ENCODE results near the gene R3HDM4.
"Not testable (repeated sequence)": the region's sequence is repeated elsewhere in the genome, so short reads cannot be mapped to it uniquely, and the experiment has no call there.

The R3HDM4 gene

DNA sequence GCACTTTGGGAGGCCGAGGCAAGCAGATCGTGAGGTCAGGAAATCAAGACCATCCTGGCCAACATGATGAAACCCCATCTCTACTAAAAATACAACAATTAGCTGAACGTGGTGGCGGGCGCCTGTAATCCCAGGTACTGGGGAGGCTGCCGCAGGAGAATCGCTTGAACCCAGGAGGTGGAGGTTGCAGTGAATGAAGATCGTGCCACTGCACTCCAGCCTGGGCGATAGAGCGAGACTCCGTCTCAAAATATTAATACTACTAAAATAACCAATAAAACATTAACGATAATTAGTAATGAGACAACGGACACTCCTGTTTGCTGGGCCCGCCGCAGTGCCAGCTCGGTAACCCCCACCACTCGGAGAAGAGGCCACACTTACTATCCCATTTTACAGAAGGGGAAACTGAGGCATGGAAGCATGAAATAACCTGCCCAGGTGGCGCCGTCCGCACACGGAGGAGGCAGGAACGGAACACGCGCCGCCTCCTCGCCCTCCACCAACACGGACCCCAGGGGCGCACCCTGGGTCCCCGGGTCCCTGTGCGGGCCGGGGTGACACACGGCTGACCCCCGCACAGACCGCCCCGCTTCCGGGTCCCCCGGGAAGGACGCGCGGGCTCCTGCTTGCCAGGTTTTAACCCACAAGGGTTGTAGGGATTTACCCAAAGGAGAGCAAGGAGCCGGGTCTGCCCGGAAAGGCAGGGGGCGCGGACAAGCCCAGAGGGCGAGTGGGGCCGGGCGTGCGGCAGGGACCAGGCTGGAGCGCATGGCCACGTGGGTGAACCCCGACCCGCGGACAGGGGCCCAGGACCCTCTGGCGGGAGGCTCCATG lies 1.6 kb downstream of the R3HDM4 start:
- DNase-seq (ENCODE audit: low read depth), result no peak

DNA sequence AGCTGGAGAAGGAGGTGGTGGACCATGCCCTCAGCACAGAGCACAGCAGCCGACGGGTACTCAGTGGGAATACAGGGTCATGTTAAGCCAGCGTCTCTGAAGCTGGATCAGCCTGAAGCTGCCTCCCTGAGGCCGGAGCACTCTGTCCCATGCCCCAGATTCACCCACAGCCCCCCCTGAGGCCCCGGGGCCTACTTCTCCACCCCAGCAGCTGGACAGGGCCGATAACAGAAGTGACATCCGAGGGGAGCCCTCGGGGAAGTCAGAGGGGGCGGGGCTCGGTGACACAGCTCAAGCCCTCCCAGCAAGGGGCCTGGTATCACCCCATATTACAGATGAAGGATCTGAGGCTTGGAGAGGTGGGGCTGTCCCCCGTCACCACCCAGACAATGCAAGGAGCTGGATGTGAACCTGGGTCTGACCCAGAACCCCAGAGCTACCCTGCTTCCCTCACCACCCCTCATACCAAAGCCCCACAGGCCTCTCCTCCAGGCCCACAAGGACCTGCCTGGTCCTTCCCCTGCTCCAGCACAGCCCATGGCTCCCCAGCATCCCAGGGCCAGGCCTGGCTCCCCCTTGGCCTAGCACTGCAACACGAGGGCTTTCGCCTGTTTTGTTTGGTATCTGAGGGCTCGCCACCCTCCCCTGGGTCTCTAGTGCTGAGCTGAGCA lies 5.7 kb downstream of the R3HDM4 start:
- DNase-seq (ENCODE audit: low read depth), result peak; percentile 94

DNA sequence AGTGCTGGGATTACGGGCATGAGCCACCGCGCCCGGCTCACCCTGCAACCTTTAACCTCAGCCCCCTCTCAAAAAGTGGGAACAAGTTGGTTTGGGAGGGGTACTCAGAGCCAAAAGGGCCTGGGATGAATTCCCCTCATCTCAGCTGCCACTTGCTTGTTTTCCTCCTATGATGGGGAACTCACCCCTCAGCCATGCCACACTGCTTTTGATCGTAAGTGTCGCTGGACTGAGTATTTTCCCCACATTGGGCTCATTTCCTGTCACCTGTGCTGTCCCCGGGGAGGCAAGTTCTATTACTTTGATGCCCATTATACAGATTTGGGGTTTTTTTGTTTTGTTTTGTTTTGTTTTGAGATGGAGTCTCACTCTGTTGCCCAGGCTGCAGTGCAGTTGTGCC lies 6.5 kb downstream of the R3HDM4 start:
- DNase-seq (ENCODE audit: low read depth), result no peak

GRCh38 chr19:904545-904944 lies 8.5 kb downstream of the R3HDM4 start:
- DNase-seq (ENCODE audit: low read depth), result no peak

- no peak for DNase-seq (ENCODE audit: low read depth)
These were observed 9.7 kb downstream of the R3HDM4 start for GRCh38 chr19:903266-903797.

DNA sequence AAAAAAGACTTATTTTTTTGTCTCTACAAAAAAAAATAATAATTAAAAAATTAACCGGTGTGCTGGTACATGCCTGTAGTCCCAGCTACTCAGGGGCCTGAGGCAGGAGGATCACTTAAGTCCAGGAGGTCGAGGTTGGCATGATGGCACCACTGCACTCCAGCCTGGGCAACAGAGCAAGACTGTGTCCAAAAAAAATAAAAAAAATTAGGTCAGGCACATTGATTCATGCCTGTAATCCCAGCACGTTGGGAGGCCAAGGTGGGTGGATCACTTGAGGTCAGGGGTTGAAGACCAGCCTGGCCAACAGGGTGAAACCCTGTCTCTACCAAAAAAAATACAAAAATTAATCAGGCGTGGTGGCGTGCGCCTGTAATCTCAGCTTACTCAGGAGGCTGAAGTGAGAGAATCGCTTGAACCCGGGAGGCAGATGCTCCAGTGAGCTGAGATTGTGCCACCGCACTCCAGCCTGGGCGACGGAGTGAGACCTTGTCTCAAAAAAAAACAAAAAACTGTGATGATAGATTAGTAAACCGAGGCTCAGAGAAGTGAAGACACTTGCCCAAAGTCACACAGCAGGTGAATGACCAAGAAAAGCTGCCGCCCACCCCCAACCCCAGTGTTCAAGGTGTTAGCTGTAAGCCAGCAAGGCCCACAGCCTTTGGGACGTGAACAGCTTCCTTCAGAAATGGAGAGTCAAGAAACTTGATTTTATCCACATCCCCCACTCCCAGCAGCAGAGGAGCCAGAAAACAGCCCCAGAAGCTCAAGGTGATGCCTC lies 10.4 kb downstream of the R3HDM4 start:
- no peak for DNase-seq (ENCODE audit: low read depth)

GRCh38 chr19:902093-902370 lies 11.0 kb downstream of the R3HDM4 start:
- DNase-seq (ENCODE audit: low read depth), result no peak

- DNase-seq (ENCODE audit: low read depth), result no peak
These were observed 11.6 kb downstream of the R3HDM4 start for GRCh38 chr19:901216-902092.

- no peak for DNase-seq (ENCODE audit: low read depth)
These were observed 12.5 kb downstream of the R3HDM4 start for GRCh38 chr19:900302-901111.

GRCh38 chr19:900043-900301 lies 13.0 kb downstream of the R3HDM4 start:
- DNase-seq (ENCODE audit: low read depth), result no peak

GRCh38 chr19:899336-900042 lies 13.5 kb downstream of the R3HDM4 start:
- DNase-seq (ENCODE audit: low read depth), result no peak

DNA sequence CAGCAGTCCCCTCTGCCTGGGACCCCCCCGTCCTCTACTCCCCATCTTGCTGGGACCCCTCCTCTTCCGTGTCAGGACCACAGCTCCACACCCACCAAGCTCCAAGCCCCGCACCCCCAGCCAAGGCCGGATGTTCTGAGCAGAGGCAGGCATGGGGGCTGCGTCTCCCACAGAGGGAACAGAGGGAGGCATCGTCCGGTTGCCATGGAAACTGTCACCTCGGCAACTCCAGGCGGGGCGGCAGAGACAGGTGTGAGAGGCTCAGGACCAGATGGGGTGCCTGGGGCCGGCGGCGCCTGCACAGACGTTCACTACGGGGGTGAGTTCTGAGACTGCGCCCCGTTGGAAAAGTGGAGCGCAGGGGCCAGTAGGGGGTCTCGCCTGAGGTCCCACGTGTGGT lies 14.4 kb downstream of the R3HDM4 start:
- no peak for DNase-seq (ENCODE audit: low read depth)

DNA sequence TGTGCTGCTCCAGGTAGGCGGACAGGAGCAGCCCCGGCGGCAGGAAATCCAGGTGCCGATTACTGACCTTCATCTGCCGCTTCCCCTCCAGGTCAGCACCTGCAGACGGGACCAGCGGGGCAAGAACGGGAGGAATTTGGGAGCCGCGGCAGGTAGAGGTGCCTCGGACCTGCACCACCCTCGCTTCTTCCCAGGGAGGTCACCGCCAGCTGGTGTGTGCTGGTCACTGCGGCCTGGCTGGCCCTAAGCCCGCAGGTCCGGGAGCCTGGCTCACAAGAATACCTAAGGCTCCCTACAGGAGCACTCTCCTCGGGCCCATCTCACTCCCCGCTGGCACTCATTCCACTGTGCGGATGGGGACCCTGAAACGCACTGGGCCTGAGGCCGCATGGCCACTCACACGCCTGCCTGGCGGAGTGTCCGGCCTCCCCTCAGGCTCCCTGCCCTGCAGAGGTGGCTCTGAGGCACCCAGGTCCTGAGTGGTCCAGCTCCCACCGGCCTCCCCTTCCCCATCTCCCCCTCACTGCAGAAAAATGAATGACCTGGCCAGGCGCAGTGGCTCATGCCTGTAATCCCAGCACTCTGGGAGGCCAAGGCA lies 15.5 kb downstream of the R3HDM4 start:
- no peak for DNase-seq (ENCODE audit: low read depth)

DNA sequence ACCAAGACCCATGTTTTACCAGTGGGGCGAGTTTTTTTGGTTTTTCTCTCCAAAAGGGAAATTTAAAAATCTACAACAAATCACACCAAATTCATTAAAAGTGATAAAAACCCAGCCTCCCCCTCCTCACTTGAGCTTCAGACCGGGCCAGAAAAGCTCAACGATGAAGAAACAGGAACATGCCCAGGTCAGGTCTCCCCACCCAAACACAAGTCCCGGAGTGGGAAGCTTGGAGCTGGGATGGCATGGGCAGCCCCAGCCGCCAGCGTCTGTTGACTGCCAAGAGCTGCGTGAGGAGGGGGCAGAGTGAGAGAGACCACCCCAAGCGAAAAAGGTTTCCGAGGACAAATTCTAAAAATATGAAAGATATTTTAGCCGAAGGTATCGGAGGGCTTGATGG lies 16.0 kb downstream of the R3HDM4 start:
- no peak for DNase-seq (ENCODE audit: low read depth)

DNA sequence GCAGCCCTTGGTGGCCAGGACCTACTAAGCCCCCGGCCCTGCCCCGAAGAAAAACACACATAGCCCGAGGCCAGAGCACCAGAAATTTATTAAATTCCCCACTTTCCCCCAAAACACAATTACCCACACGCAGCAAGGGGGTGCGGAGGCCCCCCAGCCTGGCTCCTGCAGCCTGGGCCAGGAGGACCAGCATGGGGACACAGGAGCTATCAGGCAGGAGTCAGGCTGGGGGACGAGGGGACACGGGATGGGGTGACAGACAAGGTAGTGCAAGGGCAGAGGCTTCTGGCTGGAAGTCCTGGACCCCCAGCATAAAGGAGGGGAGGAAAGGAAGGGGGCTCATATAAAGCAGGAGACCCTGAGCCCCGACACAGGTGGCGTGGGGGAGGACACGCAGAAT lies 16.6 kb downstream of the R3HDM4 start:
- no peak for DNase-seq (ENCODE audit: low read depth)

GRCh38 chr19:892894-893689 lies 19.9 kb downstream of the R3HDM4 start, which contains the start of the genes MED16 and RNU6-9:
TSS of gene MED16 (minus strand) at chr19:893187. CDS start at chr19:891131, 2,056 bp downstream.
TSS of gene RNU6-9 (plus strand) at chr19:893484.
- peak; percentile 76 for DNase-seq (ENCODE audit: low read depth)

- DNase-seq (ENCODE audit: low read depth), result no peak
These were observed 20.7 kb downstream of the R3HDM4 start for GRCh38 chr19:892243-892893.

DNA sequence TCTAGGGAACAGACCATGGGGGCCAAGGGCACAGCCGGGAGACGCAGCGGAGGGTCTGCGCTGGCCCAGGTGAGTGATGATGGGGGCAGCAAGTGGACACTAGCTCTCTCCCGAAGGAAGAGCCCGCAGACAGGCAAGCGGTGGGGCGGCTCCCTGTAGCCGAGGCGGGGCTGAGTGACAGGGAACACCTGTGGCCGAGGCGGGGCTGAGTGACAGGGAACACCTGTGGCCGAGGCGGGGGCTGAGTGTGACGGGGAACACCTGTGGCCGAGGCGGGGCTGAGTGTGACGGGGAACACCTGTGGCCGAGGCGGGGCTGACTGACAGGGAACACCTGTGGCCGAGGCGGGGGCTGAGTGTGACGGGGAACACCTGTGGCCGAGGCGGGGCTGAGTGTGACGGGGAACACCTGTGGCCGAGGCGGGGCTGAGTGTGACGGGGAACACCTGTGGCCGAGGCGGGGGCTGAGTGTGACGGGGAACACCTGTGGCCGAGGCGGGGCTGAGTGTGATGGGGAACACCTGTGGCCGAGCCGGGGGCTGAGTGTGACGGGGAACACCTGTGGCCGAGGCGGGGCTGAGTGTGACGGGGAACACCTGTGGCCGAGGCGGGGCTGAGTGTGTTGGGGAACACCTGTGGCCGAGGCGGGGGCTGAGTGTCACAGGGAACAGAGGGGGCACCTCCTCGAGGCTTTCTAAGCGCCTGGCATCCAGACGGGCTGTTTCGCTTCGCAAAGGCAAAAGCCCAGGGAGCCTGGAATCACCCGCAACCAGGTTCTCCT lies 21.4 kb downstream of the R3HDM4 start:
- DNase-seq (ENCODE audit: low read depth), result not testable (repeated sequence)

Measured in CMK (cell line).